GM10248 (cell line): Measurements from ENCODE around the gene RAC3.

Experiments used
- CTCF ChIA-PET: fragments of 300-600 bp; sonication (Branson Sonifier 250); formaldehyde crosslinking; extraction: SDS; loops from one replicate; lab custom pipeline; 2021; ENCODE audit warnings: antibody characterized with exemption; lab: Yijun Ruan, JAX
- POLR2A ChIA-PET: fragments of 350-650 bp; sonication (Branson Sonifier 250); formaldehyde crosslinking; extraction: SDS; loops from one replicate; lab custom pipeline; 2020; ENCODE audit warnings: antibody characterized with exemption; lab: Yijun Ruan, JAX
- DNase-seq: peaks from one replicate; pipeline ENCODE4 v3.0.0; 2012; ENCODE audit errors: extremely low spot score
- CTCF ChIP-seq: IDR thresholded peaks from 2 replicates; pipeline ENCODE4 v1.5.1; 2012; ENCODE audit warnings: mild to moderate bottlenecking, low read depth; ENCODE audit errors: extremely low read depth, missing control alignments, control extremely low read depth

The RAC3 gene

GRCh38 chr17:82025401-82026107 lies 5.9 kb upstream of the RAC3 start:
- POLR2A ChIA-PET, result interaction anchor here (0.5 kb wide), 1 partner anchor 143 kb away, joined by 3 read pairs; no protein-coding TSS in a partner anchor
- TF ChIP-seq CTCF, result no peak
- DNase-seq, result no peak
- CTCF ChIA-PET, result interaction anchor here (1.3 to 9.3 kb wide), 3 partner anchors 14 to 129 kb away, joined by 3 to 67 read pairs (median 4); partner anchors contain the start of gene DCXR

GRCh38 chr17:82028246-82028645 lies 3.2 kb upstream of the RAC3 start:
- DNase-seq, result no peak
- TF ChIP-seq CTCF, result no peak
- CTCF ChIA-PET, result interaction anchor here (1.1 to 9.3 kb wide), 7 partner anchors 8 to 126 kb away, joined by 3 to 87 read pairs (median 5); partner anchors contain the start of gene DCXR
- POLR2A ChIA-PET, result no interaction called here

DNA sequence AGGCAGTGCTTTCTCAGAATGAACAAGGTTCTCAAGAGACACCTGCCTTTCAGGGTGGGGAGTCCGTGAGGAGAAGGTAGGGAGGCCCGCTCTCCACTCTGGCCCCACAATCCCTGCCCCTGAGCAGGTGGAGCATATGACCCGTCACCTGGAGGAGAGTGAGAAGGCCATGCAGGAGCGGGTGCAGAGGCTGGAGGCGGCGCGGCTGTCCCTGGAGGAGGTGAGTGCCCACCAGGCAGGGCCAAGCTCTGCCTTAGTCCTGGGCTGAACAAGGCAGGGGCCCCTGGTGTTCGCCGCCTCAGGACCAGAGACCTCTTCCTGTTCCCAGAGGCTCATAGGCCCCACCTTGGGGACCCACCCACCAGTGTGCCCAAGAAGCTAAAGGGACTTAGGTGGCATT lies 2.5 kb upstream of the RAC3 start:
- DNase-seq, result no peak
- TF ChIP-seq CTCF, result no peak
- ChIA-PET POLR2A (no interaction called here), CTCF (interaction anchor here (0.6 to 9.3 kb wide), 13 partner anchors 9 to 525 kb away, joined by 3 to 87 read pairs (median 5); partner anchors contain the start of gene DCXR)

GRCh38 chr17:82029391-82029790 lies 2.1 kb upstream of the RAC3 start:
- ChIA-PET POLR2A (no interaction called here), CTCF (interaction anchor here (0.6 to 9.3 kb wide), 27 partner anchors 9 to 524 kb away, joined by 3 to 87 read pairs (median 5); partner anchors contain the start of genes DCXR, GPS1, OGFOD3 and SIRT7)
- TF ChIP-seq CTCF, result no peak
- DNase-seq, result no peak

GRCh38 chr17:82029990-82030469 lies 1.4 kb upstream of the RAC3 start:
- TF ChIP-seq CTCF, result no peak
- DNase-seq, result no peak
- CTCF ChIA-PET, result interaction anchor here (0.9 to 9.3 kb wide), 39 partner anchors 10 to 524 kb away, joined by 3 to 87 read pairs (median 5); partner anchors contain the start of genes DCXR, GPS1, OGFOD3 and PYCR1
- POLR2A ChIA-PET, result no interaction called here

DNA sequence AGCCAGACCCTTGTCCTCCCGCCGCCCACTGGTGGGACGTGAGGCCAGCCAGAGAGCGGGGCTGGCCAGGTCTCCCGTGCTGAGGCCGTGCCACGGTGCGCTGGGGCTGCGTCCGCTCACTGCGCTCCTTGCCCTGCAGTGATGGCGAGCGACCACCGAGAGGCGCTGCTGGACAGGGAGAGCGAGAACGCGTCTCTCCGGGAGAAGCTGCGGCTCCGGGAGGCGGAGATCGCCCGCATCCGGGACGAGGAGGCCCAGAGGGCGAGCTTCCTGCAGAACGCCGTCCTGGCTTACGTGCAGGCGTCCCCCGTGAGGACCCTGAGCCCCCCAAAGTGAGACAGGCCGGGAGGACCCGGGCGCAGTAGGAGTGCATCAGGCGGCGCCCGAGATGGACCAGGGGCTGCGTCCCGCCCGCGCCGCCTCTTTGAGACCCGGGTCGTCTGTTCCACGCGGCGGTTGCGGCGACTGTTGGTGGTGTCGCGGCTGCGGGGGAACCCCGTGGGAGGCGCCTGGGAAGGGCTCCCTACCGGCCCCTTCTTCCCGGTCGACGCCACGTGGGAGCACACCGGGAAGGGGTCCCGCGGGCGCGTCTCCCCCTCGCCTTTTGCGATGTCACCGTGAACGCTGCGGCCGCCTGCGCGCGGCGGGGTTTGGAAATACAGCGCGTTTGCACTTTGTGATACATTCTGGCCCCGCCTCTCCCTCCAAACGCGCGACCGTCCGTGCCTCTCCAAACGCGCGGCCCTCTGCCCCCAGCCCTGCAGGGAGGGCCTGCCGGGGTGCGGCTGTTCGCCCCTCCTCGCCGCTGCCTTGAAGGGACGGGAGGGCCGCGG lies 792 bp upstream of the RAC3 start:
- peak; percentile 96 for TF ChIP-seq CTCF
- peak; percentile 86 for DNase-seq
- CTCF ChIA-PET, result interaction anchor here (0.6 to 9.3 kb wide), 51 partner anchors 9 to 523 kb away, joined by 3 to 87 read pairs (median 4); partner anchors contain the start of genes CENPX, DCXR, FASN and GPS1
- POLR2A ChIA-PET, result interaction anchor here (0.5 to 0.6 kb wide), 2 partner anchors 105 to 202 kb away, joined by 3 to 4 read pairs; no protein-coding TSS in a partner anchor
